Measurements from ENCODE around the gene MRPS5.

GRCh38 chr2:95073856-95074662, 47.5 kb downstream of the MRPS5 start:
- TF ChIP-seq CTCF (IDR thresholded peaks at IDR 0.05) (no peak), POLR2A (IDR thresholded peaks at IDR 0.05) (no peak)

Data from vagina (tissue), 2 donors.